Calu3 (cell line): ENCODE results near the gene TTC28. TPM values are rescaled to one million over a fixed set of nuclear protein-coding genes. Genes with fewer than 3 reads are reported as not detected.

Source experiments
- BruUV-seq: library from RNA; stranded (reverse); fragments of 400-500 nt; replicated peaks from 2 replicates; lab custom pipeline; 2021; lab: Mats Ljungman, UMichigan
- CTCF ChIA-PET: fragments of 300-600 bp; sonication (Branson Sonifier 250); formaldehyde crosslinking; loops from one replicate; lab custom pipeline; 2022; ENCODE audit warnings: antibody characterized with exemption; lab: Charles Lee
- DNase-seq: peaks from one replicate; pipeline ENCODE4 v3.0.0; 2022
- H3K27ac Mint-ChIP-seq: one replicate; pipeline ENCODE4 v1.8.0; 2022; ENCODE audit warnings: mixed read lengths; ENCODE audit not compliant: unreplicated experiment
- H3K27me3 Mint-ChIP-seq: one replicate; pipeline ENCODE4 v1.8.0; 2022; ENCODE audit warnings: mixed read lengths; ENCODE audit not compliant: unreplicated experiment
- H3K36me3 Mint-ChIP-seq: one replicate; pipeline ENCODE4 v1.8.0; 2022; ENCODE audit warnings: mild to moderate bottlenecking, moderate library complexity, mixed read lengths; ENCODE audit not compliant: insufficient read depth, unreplicated experiment
- H3K4me1 Mint-ChIP-seq: one replicate; pipeline ENCODE4 v1.8.0; 2022; ENCODE audit warnings: mild to moderate bottlenecking, low read depth, mixed read lengths; ENCODE audit not compliant: unreplicated experiment
- H3K4me3 Mint-ChIP-seq: one replicate; pipeline ENCODE4 v1.8.0; 2022; ENCODE audit warnings: mild to moderate bottlenecking, low read depth, moderate library complexity, mixed read lengths; ENCODE audit not compliant: unreplicated experiment
- H3K9me3 Mint-ChIP-seq: one replicate; pipeline ENCODE4 v1.8.0; 2022; ENCODE audit warnings: low read depth, mixed read lengths; ENCODE audit not compliant: unreplicated experiment
- CTCF ChIP-seq: fragments of 200-600 bp; IDR thresholded peaks from one replicate; pipeline ENCODE4 v1.8.0; 2022; ENCODE audit warnings: antibody characterized with exemption; ENCODE audit not compliant: unreplicated experiment
- intact Hi-C: fragments of 100-400 bp; cut with micrococcal nuclease; formaldehyde crosslinking; loops from one replicate; pipeline ENCODE4 v1.10.0; 2022; ENCODE audit not compliant: unreplicated experiment
- total RNA-seq: library from RNA; stranded (reverse); gene quantifications from 2 replicates; pipeline ENCODE4 v1.2.3, GENCODE V29; 2022

Gene TTC28
- total RNA-seq, 1 experiment from 2014 or later, result 5.2 TPM

DNA sequence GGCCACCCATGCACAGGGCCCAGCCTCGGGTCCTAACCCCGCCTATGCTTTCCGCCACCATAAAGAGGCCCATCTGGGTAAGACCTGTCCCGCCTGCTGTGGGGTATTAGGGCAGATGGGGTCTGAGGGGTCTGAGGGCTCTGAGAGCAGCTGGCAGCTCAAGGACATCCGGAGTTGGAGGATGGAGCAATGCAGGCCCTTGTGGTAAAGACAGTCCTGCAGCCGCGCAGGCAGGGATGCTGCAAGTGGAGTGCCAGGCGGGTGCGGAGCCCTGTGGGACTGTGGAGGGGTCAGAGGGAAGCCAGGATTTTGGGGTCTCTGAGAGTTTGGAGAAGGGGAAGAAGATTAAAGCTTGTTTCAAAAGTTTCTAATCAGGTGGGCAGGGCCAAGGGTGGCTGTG, 679.3 kb downstream of the TTC28 start:
- no peak overlapping the region for H3K27ac Mint-ChIP-seq
- no peaks in the 10 kb centered on the region for H3K9me3 Mint-ChIP-seq
- no peak for TF ChIP-seq CTCF
- H3K27me3 Mint-ChIP-seq, result peaks cover 8% of the 10 kb centered on the region
- DNase-seq, result no peak
- no peaks in the 10 kb centered on the region for H3K4me1 Mint-ChIP-seq
- no peak overlapping the region for H3K4me3 Mint-ChIP-seq
- no peaks in the 10 kb centered on the region for H3K36me3 Mint-ChIP-seq
- CTCF ChIA-PET, result no interaction called here
- intact Hi-C loops, result no loop called here
- no TSS peak for BruUV-seq

GRCh38 chr22:27999876-28000275, 679.8 kb downstream of the TTC28 start:
- BruUV-seq, result no TSS peak
- Mint-ChIP-seq H3K4me3 (no peak overlapping the region), H3K27ac (no peak overlapping the region), H3K27me3 (peaks cover 3% of the 10 kb centered on the region), H3K9me3 (no peaks in the 10 kb centered on the region), H3K36me3 (no peaks in the 10 kb centered on the region), H3K4me1 (no peaks in the 10 kb centered on the region)
- intact Hi-C loops, result no loop called here
- TF ChIP-seq CTCF, result no peak
- CTCF ChIA-PET, result no interaction called here
- no peak for DNase-seq

GRCh38 chr22:27998511-27999410, 680.9 kb downstream of the TTC28 start:
- intact Hi-C loops, result no loop called here
- CTCF ChIA-PET, result no interaction called here
- no peak for TF ChIP-seq CTCF
- no TSS peak for BruUV-seq
- no peaks in the 10 kb centered on the region for H3K9me3 Mint-ChIP-seq
- no peaks in the 10 kb centered on the region for H3K27me3 Mint-ChIP-seq
- H3K36me3 Mint-ChIP-seq, result no peaks in the 10 kb centered on the region
- no peak overlapping the region for H3K4me3 Mint-ChIP-seq
- H3K4me1 Mint-ChIP-seq, result no peaks in the 10 kb centered on the region
- no peak overlapping the region for H3K27ac Mint-ChIP-seq
- DNase-seq, result no peak

DNA sequence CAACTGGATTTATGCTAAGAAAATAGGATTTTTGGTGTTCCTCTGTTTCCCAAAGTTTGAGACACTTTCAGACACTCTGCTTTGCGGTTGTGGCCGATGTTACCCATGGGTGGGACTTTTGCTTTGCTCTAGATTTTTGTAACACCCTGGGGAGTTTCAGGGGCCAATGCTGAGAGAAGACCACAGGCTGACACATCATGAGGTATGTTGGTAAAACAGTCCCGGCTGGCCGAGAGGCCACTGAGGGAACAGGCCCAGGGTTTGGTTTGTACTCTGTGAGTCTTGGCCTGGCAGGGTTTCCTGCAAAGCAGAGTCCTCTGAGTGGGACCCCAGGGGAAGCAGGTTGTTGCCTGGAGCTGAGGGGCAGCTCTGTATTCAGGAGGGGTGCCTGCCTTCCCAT, 682.1 kb downstream of the TTC28 start:
- H3K27ac Mint-ChIP-seq, result no peak overlapping the region
- no TSS peak for BruUV-seq
- intact Hi-C loops, result no loop called here
- no peaks in the 10 kb centered on the region for H3K9me3 Mint-ChIP-seq
- no peak for DNase-seq
- CTCF ChIA-PET, result interaction anchor here (0.6 kb wide), 1 partner anchor 104 kb away, joined by 3 read pairs; no protein-coding TSS in a partner anchor
- no peak overlapping the region for H3K4me3 Mint-ChIP-seq
- no peak for TF ChIP-seq CTCF
- H3K4me1 Mint-ChIP-seq, result no peaks in the 10 kb centered on the region
- no peaks in the 10 kb centered on the region for H3K27me3 Mint-ChIP-seq
- H3K36me3 Mint-ChIP-seq, result no peaks in the 10 kb centered on the region
